MG63 (cell line): ENCODE results near the gene IGSF21. TPM values are rescaled to one million over a fixed set of nuclear protein-coding genes. Genes with fewer than 3 reads are reported as not detected.

Experiments used
- DNase-seq: peaks from one replicate; pipeline ENCODE4 v3.0.0-alpha.2; 2020
- H3K27me3 ChIP-seq: fragments of 250-450 bp; sonication (Bioruptor Pico); 2 replicates; pipeline ENCODE4 v1.5.1; 2020; ENCODE audit warnings: mild to moderate bottlenecking, moderate library complexity
- H3K36me3 ChIP-seq: fragments of 250-450 bp; sonication (Bioruptor Pico); 2 replicates; pipeline ENCODE4 v1.5.1; 2020; ENCODE audit warnings: mild to moderate bottlenecking, moderate library complexity
- H3K4me3 ChIP-seq: fragments of 250-450 bp; sonication (Bioruptor Pico); 2 replicates; pipeline ENCODE4 v1.5.1; 2020; ENCODE audit warnings: mild to moderate bottlenecking, moderate library complexity
- H3K9me3 ChIP-seq: fragments of 250-450 bp; sonication (Bioruptor Pico); 2 replicates; pipeline ENCODE4 v1.5.1; 2020; ENCODE audit warnings: mild to moderate bottlenecking, moderate library complexity
- total RNA-seq: library from RNA; depleted of rRNA; stranded (reverse); fragments of >200 nt; shearing (Covaris generic); gene quantifications from 2 replicates; pipeline ENCODE4 v1.2.3, GENCODE V29; 2014; ENCODE audit warnings: low replicate concordance

The IGSF21 gene
- total RNA-seq, 1 experiment from 2014 or later = not detected

- Histone ChIP-seq H3K36me3 (no peaks in the 10 kb centered on the region), H3K27me3 (peaks cover 7% of the 10 kb centered on the region), H3K9me3 (no peaks in the 10 kb centered on the region), H3K4me3 (no peak overlapping the region)
- no peak for DNase-seq
These were observed 218.8 kb downstream of the IGSF21 start for GRCh38 chr1:18326211-18326897.

DNA sequence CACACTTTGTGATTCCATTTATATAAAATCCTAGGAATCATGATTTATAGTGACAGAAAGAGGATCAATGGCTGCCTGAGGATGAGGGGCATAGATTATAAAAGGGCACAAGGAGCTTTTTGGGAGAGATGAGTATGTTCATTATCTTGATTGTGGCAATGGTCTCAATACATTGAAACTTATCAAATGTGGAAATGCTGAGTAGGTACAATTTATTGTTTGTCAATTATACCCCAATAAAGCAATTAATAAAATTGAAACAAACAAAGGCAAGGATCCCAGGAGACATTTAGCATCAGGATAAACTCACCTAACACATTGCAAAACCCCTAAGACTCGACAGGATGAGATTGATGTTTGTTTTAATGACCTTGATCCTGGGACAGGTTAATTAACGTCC, 220.1 kb downstream of the IGSF21 start:
- Histone ChIP-seq H3K36me3 (no peaks in the 10 kb centered on the region), H3K4me3 (no peak overlapping the region), H3K9me3 (no peaks in the 10 kb centered on the region), H3K27me3 (peaks cover 9% of the 10 kb centered on the region)
- DNase-seq = no peak

GRCh38 chr1:18328803-18329202, 221.2 kb downstream of the IGSF21 start:
- Histone ChIP-seq H3K27me3 (peaks cover 9% of the 10 kb centered on the region), H3K9me3 (no peaks in the 10 kb centered on the region), H3K4me3 (no peak overlapping the region), H3K36me3 (no peaks in the 10 kb centered on the region)
- DNase-seq = no peak

GRCh38 chr1:18329469-18330253, 222.1 kb downstream of the IGSF21 start:
- Histone ChIP-seq H3K9me3 (no peaks in the 10 kb centered on the region), H3K36me3 (no peaks in the 10 kb centered on the region), H3K27me3 (peaks cover 9% of the 10 kb centered on the region), H3K4me3 (no peak overlapping the region)
- DNase-seq = no peak

- Histone ChIP-seq H3K36me3 (no peaks in the 10 kb centered on the region), H3K9me3 (no peaks in the 10 kb centered on the region), H3K4me3 (no peak overlapping the region), H3K27me3 (peaks cover 9% of the 10 kb centered on the region)
- DNase-seq = no peak
These were observed 225.0 kb downstream of the IGSF21 start for GRCh38 chr1:18332576-18332975.

GRCh38 chr1:18333220-18333619, 225.6 kb downstream of the IGSF21 start:
- DNase-seq = no peak
- Histone ChIP-seq H3K9me3 (no peaks in the 10 kb centered on the region), H3K27me3 (peaks cover 9% of the 10 kb centered on the region), H3K4me3 (no peak overlapping the region), H3K36me3 (no peaks in the 10 kb centered on the region)

DNA sequence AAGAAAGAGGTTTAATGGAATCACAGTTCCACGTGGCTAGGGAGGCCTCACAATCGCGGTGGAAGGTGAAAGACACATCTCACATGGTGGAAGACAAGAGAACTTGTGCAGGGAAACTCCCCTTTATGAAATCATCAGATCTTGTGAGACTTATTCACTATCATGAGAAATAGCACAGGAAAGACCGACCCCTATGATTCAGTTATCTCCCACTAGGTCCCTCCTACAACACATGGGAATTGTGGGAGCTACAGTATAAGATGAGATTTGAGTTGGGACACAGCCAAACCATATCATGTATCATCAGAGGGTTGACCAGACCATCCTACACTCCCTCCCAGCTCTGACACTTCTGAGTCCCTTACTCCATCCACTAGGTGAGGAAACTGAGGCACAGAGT, 229.2 kb downstream of the IGSF21 start:
- Histone ChIP-seq H3K4me3 (no peak overlapping the region), H3K27me3 (peaks cover 5% of the 10 kb centered on the region; the same call in 1 of the 2 replicates), H3K9me3 (no peaks in the 10 kb centered on the region), H3K36me3 (no peaks in the 10 kb centered on the region)
- DNase-seq = no peak

GRCh38 chr1:18337757-18338156, 230.2 kb downstream of the IGSF21 start:
- peaks cover 5% of the 10 kb centered on the region; the same call in 1 of the 2 replicates for H3K27me3 ChIP-seq
- DNase-seq = no peak
- no peak overlapping the region for H3K4me3 ChIP-seq
- H3K9me3 ChIP-seq = no peaks in the 10 kb centered on the region
- no peaks in the 10 kb centered on the region for H3K36me3 ChIP-seq

DNA sequence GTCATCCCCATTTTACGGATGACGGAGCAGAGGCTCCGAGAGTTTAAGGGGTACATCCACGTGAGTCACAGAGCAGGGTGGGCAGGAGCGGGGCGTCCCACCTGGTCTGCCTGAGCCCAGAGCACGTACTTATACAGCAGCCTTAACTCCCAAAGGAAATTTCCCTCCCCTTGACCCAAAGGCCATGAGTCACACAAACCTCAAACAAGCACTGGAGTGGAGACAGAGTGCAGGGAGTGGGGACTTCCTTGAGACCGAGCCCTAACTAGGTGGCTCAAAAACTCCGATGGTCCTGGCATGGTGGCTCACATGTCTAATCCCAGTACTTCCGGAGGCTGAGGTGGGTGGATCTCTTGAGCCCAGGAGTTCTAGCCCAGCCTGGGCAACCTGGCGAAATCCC, 231.6 kb downstream of the IGSF21 start:
- no peak for DNase-seq
- Histone ChIP-seq H3K36me3 (no peaks in the 10 kb centered on the region), H3K27me3 (peaks cover 5% of the 10 kb centered on the region; the same call in 1 of the 2 replicates), H3K9me3 (no peaks in the 10 kb centered on the region), H3K4me3 (no peak overlapping the region)

DNA sequence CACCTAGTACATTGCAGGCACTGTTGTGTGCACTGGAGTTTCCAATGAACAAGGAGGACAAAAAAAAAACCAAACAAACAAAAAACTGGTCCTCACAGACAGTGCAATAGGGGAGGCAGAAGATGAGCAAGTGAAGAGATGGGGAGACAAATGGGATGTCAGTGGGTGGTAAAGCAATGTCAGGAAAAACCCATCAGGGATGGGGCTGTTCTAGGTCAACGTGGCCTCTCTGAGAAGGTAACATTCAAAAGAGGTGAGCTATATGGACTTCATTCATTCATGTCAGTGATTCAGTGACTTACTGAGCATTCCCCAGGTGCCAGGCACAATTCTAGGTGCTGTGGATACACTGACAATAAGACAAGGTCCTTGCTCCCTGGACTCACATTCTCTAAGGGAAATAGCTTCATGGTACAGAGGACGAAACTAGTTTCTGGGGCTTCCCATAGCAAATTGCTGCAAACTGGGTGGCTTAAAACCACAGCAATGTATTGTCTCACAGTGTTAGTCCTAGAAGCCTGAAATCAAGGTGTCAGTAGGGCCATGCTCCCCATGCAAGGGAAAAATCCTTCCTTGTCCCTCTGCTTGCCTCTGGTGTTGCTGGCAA, 232.7 kb downstream of the IGSF21 start:
- no peak overlapping the region for H3K4me3 ChIP-seq
- peaks cover 5% of the 10 kb centered on the region; the same call in 1 of the 2 replicates for H3K27me3 ChIP-seq
- no peaks in the 10 kb centered on the region for H3K9me3 ChIP-seq
- no peaks in the 10 kb centered on the region for H3K36me3 ChIP-seq
- DNase-seq = no peak

DNA sequence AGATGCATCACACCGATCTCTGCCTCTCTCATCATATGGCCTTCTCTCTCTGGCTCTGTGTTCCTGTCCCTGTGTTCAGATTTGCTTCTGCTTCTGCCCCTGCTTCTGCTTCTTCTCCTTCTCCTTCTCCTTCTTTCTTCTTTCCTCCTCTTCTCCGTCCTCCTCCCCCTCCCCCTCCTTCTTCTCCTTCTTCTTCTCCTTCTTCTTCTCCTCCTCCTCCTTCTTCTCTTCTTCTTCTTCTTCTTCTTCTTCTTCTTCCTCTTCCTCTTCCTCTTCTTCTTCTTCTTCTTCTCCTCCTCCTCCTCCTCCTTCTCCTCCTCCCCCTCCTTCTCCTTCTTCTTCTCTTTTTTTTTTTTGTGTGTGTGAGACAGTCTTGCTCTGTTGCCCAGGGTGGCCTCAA, 233.2 kb downstream of the IGSF21 start:
- Histone ChIP-seq H3K36me3 (no peaks in the 10 kb centered on the region), H3K9me3 (no peaks in the 10 kb centered on the region), H3K4me3 (no peak overlapping the region), H3K27me3 (peaks cover 5% of the 10 kb centered on the region; the same call in 1 of the 2 replicates)
- no peak for DNase-seq

DNA sequence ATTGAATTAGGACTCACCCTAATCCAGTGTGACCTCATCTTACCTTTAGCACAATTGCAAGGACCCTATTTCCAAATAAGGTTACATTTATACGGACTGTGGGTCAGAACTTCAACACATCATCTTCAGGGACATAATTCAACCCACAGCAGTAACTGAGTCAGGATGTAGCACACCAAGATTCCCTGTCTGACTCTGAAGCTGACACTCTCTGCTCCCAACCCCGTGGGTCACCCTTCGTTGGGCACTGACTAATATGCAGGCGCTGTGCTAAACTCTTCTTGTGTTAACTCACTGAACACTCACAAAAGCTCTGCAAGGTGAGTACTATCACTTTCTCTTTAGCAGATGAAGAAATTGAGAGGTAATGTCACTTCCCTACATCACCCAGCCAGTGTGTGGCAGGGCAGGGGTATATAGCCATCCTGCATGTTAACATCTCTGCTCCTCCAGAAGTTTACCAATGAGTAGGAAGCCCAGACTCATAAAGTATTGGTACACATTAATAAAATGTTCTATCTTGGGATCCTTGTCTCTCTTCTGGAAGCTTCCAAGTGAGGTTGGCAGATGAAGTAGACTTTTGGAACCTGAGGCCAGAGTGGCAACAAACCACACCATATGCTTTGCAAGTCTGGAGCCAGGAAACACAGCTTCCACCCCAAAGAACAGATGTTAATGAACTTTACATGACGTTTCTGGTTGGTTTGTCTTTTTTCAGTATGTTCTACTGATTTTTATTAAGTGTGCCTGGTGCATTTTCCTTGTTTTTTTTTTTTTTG, 233.9 kb downstream of the IGSF21 start:
- no peak for DNase-seq
- no peaks in the 10 kb centered on the region for H3K36me3 ChIP-seq
- no peaks in the 10 kb centered on the region for H3K9me3 ChIP-seq
- no peak overlapping the region for H3K4me3 ChIP-seq
- peaks cover 5% of the 10 kb centered on the region; the same call in 1 of the 2 replicates for H3K27me3 ChIP-seq

DNA sequence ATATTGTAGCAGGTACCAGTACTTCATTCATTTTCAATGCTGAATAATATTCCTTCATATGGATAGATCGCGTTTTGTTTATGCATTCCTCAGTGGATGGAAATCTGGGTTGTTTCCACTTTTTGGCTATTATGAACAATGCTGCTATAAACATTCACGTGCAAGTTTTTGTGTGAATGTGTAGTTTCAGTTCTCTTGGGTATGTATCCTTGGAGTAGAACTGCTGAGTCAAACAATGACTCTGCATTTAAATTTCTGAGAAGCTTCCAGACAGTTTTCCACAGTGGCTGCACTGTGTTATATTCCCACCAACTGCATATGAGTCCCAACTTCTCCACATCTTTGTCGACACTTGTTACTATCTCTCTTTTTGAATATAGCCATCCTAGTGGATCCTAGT, 235.1 kb downstream of the IGSF21 start:
- no peak overlapping the region for H3K4me3 ChIP-seq
- peaks cover 5% of the 10 kb centered on the region; the same call in 1 of the 2 replicates for H3K27me3 ChIP-seq
- no peaks in the 10 kb centered on the region for H3K36me3 ChIP-seq
- no peak for DNase-seq
- no peaks in the 10 kb centered on the region for H3K9me3 ChIP-seq

- Histone ChIP-seq H3K9me3 (no peaks in the 10 kb centered on the region), H3K27me3 (peaks cover 5% of the 10 kb centered on the region; the same call in 1 of the 2 replicates), H3K4me3 (no peak overlapping the region), H3K36me3 (no peaks in the 10 kb centered on the region)
- no peak for DNase-seq
These were observed 236.0 kb downstream of the IGSF21 start for GRCh38 chr1:18343581-18343980.

DNA sequence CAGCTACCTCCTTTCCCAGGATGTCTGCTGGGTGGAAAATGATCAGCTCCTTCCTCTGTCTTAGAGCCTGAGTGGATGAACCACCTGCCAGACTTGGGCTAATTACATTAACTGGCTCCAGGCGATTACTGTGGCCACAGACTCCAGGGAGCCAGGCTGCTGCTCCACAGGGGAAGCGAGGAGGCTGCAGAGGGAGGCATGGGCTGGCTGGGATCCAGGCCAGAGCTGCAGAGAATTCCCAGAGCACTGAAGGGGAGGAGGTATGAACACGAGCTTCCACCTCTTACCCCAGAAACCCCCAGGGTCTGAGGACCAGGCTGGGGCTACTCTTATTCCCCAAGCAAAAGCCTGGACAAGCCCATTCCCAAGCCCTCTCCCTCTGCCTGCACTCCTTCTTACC, 237.2 kb downstream of the IGSF21 start:
- Histone ChIP-seq H3K36me3 (no peaks in the 10 kb centered on the region), H3K9me3 (no peaks in the 10 kb centered on the region), H3K4me3 (no peak overlapping the region), H3K27me3 (peaks cover 5% of the 10 kb centered on the region; the same call in 1 of the 2 replicates)
- DNase-seq = no peak

DNA sequence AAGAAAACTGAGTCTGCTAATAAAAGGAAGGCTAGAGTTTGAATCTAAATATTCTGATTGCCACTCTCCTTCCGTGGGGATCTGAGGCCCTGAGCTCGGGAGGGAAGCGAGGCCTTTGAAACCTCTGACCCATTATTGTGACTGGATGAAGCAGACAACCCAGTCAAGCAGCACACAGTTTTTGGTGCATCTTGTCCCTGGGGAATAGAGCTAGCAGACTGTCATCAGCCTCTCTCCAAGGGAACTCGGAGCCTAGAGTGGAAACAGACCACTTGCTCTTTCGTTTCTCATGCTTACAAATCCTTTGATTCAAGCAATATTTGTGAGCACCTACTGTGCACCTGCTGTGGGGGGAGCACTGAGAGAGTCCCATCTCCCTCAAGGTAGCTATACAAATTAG, 240.0 kb downstream of the IGSF21 start:
- no peak for DNase-seq
- no peak overlapping the region for H3K4me3 ChIP-seq

GRCh38 chr1:18348354-18348753, 240.8 kb downstream of the IGSF21 start:
- H3K27me3 ChIP-seq = no peaks in the 10 kb centered on the region; the same call in 1 of the 2 replicates
- H3K4me3 ChIP-seq = no peak overlapping the region
- no peak for DNase-seq

More for the DNA sequence above, 240.0 kb downstream of the IGSF21 start:
- Histone ChIP-seq H3K9me3 (no peaks in the 10 kb centered on the region), H3K27me3 (no peaks in the 10 kb centered on the region; the same call in 1 of the 2 replicates), H3K36me3 (no peaks in the 10 kb centered on the region)

More at GRCh38 chr1:18348354-18348753, 240.8 kb downstream of the IGSF21 start:
- no peaks in the 10 kb centered on the region for H3K9me3 ChIP-seq
- no peaks in the 10 kb centered on the region for H3K36me3 ChIP-seq
